GM18861 (cell line): ENCODE data around the gene TMPRSS13.
A peak's percentile ranks its signal among the peaks of the same experiment; 100 is the strongest.

Experiments used
- ATAC-seq: cut with Tn5 transposase; IDR thresholded peaks from one replicate; pipeline ENCODE4 v1.9.1; 2021; ENCODE audit not compliant: unreplicated experiment

Gene TMPRSS13

DNA sequence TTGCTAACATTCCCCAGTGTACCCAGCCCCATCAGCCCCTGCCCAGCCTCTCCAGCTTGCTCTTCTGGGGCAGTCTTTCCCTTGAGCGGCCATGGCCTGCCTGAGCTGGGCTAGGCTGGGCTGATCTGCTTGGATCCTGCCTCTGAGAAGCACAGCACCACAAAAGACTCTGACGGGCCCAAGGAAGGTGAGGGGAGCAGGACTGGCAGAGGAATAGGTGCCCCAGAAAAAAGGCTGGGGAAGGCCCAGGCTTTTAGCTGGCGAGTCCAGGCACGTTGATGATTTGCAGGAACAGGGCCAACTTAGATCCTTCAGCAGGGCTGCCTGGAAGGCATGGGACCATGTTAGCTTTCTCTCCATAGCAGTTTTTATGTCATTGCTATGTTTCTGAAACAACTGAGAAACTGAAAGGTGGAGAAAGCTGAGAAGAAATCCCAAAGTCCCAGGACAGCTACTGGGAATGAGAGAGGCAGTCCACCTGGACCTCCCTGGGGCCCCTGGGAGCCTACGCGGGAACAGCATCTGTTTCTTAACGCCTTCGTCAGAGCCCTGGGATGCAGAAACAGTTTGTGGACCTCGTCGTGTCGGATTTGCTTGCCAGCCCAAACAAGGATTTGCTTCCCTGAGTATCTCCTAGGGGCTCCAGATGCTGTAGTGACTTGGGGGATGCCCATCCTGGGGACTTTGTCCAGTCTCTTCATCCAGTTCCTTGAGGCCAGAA lies 28.3 kb downstream of the TMPRSS13 start:
- ATAC-seq: no peak

DNA sequence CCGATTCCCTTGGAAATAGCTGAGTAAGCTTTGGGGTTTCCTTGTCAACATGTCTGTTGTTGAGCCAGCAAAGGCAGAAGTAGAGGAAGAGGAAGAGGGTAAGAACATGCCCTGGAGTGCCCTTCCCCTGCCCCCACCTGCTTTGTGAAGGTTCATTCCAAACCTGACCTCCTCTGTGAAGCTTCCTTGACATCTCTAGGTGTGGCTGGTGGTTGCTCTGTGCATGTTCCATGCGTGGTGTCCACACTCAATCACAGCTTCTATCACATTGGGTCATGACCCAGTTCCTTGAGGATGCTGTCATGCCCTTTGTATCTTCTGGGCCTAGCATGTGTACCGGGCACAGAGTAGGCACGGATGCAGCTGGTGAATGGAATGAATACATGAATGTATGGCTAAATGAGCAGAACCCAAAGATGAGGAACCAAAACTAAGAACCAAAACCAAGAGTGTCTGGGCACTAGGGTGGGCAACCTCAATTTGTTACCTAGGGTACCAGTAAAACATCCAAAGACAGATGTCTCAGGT lies 29.0 kb downstream of the TMPRSS13 start:
- peak; percentile 67 for ATAC-seq

GRCh38 chr11:117898059-117898458 lies 31.1 kb downstream of the TMPRSS13 start:
- no peak for ATAC-seq

DNA sequence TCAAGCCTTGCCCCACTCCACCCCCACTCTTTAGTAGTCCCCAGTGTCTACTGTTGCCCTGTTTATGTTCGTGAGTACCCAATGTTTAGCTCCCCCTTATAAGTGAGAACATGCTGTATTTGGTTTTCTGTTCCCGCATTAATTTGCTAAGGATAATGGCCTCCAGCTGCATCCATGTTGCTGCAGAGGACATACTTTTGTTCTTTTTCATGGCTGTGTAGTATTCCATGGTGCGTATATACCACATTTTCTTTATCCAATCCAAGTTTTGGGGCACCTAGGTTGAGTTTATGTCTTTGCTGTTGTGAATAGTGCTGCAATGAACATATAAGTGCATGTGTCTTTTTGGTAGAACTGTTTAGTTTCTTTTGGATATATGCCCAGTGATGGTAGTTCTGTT lies 36.6 kb downstream of the TMPRSS13 start:
- ATAC-seq: no peak

DNA sequence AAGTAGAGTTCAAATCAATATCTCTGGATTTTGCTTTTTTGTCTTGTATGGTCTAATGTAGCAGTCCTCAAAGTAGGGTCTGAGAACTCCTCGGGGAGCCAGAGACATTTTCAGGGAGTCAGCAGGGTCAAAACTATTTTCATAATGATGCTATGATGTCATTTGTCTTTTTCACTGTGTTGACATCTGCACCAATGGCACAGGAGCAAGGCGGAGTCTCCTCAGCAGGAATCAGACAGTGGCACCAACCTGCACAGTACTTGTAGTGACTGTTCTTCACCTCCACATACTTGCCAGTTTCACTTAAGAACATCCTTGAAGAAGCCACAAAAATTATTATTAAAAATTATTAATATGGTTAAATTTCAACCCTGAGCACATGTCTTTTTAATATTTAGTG lies 37.8 kb downstream of the TMPRSS13 start:
- no peak for ATAC-seq

GRCh38 chr11:117888139-117888566 lies 41.0 kb downstream of the TMPRSS13 start:
- no peak for ATAC-seq

GRCh38 chr11:117887431-117888138 lies 41.6 kb downstream of the TMPRSS13 start:
- ATAC-seq: no peak

DNA sequence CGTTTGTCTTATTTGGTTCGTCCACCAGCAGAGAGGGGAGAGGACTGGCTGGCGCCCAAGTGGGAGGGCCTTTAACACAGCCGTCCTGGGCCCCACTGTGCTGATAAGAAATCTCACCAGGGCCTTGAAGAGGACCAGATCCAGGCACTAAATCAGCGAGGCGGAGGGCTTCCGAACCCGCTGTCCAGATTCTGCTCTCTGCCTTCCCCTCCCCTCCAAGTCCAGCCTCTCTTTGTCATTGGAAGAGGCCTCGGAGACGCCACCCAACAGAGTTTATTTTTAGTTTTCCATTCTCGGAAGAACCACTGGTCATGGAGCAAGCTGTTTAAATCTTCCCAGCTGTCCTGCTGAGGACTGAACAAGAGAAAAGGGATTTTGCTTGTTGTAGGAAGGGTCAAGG lies 43.4 kb downstream of the TMPRSS13 start:
- no peak for ATAC-seq

DNA sequence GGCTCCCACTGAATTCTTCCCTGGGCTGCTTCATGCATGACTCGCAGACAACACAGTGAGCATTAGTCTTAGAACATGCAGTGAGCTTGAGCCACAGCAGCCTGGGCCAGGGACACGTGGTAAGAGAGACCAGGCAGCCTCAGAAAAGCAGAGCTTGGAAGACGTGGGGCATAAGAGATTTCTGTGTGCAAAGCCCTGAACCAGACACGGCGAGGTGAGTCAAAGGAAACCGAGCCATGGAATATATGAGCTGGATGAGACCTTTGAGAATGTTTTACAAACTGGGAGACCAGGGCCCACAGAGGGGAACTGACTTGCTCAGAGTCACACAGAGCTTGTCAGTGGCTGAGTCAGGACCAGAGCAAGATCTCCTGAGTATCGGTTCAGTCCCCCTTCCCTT lies 44.2 kb downstream of the TMPRSS13 start:
- ATAC-seq: no peak

GRCh38 chr11:117883063-117883462 lies 46.1 kb downstream of the TMPRSS13 start:
- no peak for ATAC-seq

DNA sequence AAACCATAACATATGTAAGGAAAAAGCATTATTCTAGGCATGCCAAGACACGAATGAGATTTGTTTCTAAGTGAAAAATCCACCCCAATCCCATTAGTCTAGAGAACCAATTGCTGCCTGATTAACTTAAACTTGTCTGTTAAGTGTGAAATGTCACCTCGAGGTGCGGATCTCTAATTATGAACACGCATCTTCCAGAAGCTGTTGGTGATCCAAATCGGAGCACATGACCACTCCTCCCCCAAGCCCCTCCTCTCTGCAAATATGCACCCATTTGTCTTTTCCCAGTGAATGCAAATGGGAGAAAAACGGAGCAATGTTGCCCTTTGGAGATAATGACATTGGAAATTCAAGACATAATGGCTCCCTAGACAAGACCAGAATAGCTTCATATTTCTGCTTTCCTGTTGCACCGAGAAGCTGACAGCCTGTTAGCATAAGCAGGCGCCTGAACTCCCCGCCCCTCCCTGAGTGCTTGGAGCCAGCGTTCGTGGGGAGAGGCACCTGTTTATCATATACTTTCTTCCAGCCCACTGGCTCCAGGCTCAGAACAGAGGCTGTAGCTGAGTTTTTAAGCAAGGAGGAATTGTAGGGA lies 46.8 kb downstream of the TMPRSS13 start:
- ATAC-seq: no peak

DNA sequence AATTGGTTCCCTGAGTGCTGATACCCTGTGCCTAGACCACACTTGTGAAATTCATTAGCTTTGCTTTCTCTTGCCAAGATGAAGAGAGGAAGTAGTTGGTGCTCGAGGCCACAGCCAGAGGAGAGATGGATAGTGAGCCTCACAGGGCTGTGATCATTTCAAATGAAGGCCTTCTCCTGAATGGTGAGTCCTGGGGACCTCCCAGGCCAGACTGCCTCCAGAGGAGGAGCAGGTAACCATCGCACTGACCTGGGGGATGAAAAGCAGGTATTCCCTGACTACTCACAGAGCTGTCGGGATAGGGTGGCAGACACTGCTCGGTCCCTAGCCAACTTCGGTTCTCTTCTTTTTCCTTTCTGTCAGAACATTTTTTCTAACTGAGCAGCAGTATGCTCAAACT lies 48.0 kb downstream of the TMPRSS13 start:
- no peak for ATAC-seq

- no peak for ATAC-seq
These were observed 49.4 kb downstream of the TMPRSS13 start for GRCh38 chr11:117879516-117880480.

DNA sequence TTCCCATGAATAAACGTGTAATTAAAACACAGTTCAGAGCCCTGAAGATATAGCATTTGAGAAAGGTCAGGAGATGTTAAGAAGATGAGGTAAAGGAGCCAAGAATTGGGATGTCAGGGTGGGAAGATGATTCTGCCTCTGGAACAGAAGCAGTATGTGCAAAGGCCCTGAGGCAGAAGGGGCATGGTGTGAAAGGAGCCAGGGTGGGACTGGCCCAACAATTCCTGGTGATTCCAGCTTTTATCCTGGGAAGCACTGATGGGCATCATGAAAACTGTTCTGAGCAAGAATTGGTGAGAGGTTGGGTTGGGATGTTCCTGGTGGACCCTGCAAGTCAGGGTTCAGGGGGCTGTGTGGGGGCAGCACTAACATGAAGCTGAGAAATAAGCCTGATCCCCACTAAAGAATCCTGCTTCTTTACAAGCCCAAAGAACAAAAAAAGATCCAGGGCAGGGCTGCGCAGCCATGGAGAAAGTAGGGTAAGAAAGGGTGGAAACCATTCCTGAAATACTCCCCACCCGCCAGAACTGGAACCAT lies 50.2 kb downstream of the TMPRSS13 start:
- no peak for ATAC-seq

DNA sequence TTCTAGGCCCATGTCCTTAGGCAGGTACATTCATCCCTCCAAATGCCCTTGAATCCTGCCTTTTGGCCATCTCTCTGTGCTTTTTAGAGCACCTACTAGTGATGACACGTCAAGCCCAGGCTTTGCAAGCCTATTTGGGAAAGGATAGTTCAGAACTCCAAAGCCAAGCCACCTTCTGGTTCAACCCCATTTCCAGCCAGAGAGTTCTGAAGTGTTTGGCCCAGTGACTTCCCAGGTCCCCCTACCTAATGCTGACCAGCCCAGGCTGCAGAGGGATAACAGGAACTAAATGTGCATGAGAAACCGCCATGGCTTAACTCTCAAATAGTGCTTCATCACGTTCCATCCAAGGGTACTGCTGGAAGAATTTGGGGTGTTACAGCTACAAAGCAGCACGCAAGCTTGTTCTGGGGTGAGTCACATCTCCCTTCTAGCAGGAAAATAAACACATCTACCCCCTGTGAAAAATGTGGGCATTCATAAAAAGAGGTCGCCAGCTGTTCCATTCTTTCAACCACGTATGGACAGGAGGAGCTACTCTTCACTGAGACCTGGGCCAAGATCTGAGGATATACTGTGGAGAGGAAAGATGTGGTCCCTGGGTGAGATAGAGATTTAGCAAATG lies 50.8 kb downstream of the TMPRSS13 start:
- ATAC-seq: no peak

DNA sequence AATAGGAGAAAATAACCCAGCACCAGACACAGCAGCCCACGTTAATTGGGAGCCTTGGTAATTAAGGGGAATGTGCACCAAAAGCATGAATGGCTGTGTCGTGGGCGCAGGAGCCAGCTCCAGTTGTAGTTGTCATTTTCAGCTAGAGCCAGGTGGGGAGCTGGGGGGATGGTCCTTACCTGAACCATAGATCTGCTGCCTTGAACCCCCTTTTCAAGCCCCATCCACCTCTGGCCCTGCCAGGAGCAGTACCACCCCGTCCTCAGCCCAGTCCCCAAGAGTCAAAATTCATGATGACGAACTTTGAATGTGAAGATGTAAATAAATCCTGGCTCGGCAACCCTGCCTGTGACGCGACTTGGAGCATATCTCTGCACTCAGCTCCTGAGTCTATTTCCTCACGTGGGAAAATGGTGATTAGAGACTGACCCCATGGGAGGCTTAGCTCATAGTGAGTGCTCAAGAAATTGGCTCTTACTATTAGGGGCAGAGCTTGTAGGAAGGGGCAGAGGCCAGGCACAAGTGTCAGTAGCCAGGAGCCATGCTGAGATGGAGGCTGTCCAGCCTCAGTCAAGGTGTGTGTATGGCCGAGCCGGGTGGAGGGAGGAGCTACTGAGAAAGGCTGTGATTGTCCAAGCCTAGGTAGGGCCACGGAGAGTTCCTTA lies 52.0 kb downstream of the TMPRSS13 start:
- ATAC-seq: no peak

DNA sequence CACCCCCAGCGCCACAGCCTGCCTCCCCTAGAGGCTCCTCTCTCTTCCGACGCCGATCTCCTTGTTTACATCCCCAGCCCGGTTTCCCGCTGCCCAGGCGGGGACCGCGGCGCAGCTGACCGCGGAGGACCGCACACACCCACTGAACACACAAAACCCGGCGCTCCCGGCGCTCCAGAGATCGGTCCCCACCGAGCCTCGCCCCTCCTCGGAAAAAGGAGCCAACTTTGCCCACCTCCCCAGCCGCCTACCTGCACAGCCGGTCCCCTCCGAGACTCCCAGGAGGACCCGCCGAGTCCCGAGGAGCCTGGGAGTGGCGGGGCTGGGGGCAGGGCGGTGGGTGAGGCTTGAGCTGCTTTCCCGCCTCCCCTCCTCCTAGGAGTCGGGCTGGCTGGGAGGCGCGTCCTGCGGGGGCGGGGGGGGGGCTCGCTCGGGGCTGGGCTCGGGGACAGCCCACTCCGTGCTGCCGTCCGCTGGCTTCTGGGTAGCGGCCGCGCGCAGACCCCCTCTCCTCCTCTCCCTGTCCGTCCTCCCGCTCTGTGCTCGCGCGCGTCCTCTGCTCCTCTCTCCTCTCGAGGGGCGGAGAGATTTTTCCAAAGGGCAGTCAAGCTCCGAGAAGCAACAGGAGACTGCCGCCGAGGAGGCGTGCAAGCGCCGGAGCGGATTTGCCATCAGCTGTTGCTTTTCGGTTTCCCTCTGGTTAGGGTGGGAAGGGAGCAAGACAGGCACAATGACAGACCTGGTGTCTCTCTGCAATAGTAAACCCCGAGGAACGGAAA lies 52.7 kb downstream of the TMPRSS13 start, which contains the start of gene FXYD6:
FXYD6 (minus strand) TSS at position 318 of the 779 bp plus-strand sequence. CDS start 33,882 bp downstream, outside the sequence.
- ATAC-seq: no peak

- ATAC-seq: no peak
These were observed 53.2 kb downstream of the TMPRSS13 start for GRCh38 chr11:117876059-117876340.
